Measurements from ENCODE around the gene CDH13.

The CDH13 gene

DNA sequence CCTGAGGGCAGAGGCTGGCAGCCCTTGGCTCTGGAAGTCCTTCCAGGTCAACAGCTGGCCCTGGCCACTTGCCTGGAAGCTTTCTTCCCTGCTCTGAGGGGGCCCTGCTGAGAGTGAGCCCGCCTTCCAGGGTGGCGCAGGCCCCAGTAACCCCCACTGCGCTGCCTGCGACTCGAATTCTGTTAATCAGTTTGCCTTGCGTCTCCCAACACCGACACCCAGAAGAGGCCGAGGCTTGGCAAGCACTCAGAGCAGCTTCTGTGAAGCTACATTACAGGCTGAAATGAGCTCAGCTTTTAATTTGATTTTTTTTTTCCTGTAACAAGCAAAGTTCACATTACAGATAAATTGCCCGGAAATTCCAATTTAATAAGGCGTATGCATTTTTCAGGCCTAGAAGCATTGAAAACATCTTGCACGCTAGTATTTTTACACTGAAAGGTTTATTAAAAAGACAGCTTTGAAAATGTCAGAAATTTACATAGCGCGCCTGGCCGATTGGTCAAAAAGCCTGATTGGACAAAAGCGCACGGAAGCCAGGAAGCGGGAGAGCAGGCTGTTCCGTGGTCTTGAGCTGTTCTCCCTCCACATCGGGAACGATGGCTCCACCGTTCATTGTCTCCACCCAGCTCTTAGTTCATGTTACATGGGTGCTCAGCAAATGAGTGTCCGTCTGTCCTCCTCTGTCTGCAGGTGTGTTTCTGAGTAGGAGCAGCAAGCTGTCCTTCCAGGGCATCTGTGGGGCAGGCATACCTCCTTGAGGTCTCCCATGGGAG lies 1115.5 kb downstream of the CDH13 start:
- ATAC-seq = no peak
- TF ChIP-seq ARNTL (CRISPR knock-in tag; IDR thresholded peaks at IDR 0.05; ENCODE audit: borderline replicate concordance, low read depth) (no peak), TCF4 (CRISPR knock-in tag; IDR thresholded peaks at IDR 0.05; ENCODE audit: borderline replicate concordance) (no peak), OSR1 (CRISPR knock-in tag; IDR thresholded peaks at IDR 0.05) (no peak), ZFP30 (CRISPR knock-in tag; IDR thresholded peaks at IDR 0.05) (no peak), BACH2 (CRISPR knock-in tag; IDR thresholded peaks at IDR 0.05; ENCODE audit: borderline replicate concordance) (no peak), ZNF70 (CRISPR knock-in tag; IDR thresholded peaks at IDR 0.05) (no peak), ZNF8 (CRISPR knock-in tag; IDR thresholded peaks at IDR 0.05) (no peak), PPARA (CRISPR knock-in tag; IDR thresholded peaks at IDR 0.05; ENCODE audit: borderline replicate concordance) (no peak), SNAI2 (CRISPR knock-in tag; IDR thresholded peaks at IDR 0.05) (no peak), ISL1 (CRISPR knock-in tag; IDR thresholded peaks at IDR 0.05) (no peak), CSDC2 (CRISPR knock-in tag; IDR thresholded peaks at IDR 0.05) (no peak), ZNF565 (CRISPR knock-in tag; conservative IDR thresholded peaks at IDR 0.05; ENCODE audit: low read depth) (no peak), TOX (CRISPR knock-in tag; IDR thresholded peaks at IDR 0.05; ENCODE audit: borderline replicate concordance) (no peak), GLIS3 (CRISPR knock-in tag; IDR thresholded peaks at IDR 0.05) (no peak), RARB (CRISPR knock-in tag; IDR thresholded peaks at IDR 0.05) (no peak), ESRRG (CRISPR knock-in tag; IDR thresholded peaks at IDR 0.05) (no peak), ZFP3 (CRISPR knock-in tag; IDR thresholded peaks at IDR 0.05) (no peak)
- TF ChIP-seq, protein P1, sequence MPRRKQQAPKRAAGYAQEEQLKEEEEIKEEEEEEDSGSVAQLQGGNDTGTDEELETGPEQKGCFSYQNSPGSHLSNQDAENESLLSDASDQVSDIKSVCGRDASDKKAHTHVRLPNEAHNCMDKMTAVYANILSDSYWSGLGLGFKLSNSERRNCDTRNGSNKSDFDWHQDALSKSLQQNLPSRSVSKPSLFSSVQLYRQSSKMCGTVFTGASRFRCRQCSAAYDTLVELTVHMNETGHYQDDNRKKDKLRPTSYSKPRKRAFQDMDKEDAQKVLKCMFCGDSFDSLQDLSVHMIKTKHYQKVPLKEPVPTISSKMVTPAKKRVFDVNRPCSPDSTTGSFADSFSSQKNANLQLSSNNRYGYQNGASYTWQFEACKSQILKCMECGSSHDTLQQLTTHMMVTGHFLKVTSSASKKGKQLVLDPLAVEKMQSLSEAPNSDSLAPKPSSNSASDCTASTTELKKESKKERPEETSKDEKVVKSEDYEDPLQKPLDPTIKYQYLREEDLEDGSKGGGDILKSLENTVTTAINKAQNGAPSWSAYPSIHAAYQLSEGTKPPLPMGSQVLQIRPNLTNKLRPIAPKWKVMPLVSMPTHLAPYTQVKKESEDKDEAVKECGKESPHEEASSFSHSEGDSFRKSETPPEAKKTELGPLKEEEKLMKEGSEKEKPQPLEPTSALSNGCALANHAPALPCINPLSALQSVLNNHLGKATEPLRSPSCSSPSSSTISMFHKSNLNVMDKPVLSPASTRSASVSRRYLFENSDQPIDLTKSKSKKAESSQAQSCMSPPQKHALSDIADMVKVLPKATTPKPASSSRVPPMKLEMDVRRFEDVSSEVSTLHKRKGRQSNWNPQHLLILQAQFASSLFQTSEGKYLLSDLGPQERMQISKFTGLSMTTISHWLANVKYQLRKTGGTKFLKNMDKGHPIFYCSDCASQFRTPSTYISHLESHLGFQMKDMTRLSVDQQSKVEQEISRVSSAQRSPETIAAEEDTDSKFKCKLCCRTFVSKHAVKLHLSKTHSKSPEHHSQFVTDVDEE (CRISPR knock-in tag; IDR thresholded peaks at IDR 0.05) = no peak
- TF ChIP-seq, protein P2, sequence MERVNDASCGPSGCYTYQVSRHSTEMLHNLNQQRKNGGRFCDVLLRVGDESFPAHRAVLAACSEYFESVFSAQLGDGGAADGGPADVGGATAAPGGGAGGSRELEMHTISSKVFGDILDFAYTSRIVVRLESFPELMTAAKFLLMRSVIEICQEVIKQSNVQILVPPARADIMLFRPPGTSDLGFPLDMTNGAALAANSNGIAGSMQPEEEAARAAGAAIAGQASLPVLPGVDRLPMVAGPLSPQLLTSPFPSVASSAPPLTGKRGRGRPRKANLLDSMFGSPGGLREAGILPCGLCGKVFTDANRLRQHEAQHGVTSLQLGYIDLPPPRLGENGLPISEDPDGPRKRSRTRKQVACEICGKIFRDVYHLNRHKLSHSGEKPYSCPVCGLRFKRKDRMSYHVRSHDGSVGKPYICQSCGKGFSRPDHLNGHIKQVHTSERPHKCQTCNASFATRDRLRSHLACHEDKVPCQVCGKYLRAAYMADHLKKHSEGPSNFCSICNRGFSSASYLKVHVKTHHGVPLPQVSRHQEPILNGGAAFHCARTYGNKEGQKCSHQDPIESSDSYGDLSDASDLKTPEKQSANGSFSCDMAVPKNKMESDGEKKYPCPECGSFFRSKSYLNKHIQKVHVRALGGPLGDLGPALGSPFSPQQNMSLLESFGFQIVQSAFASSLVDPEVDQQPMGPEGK (CRISPR knock-in tag; IDR thresholded peaks at IDR 0.05; ENCODE audit: borderline replicate concordance) = no peak
- TF ChIP-seq, protein P3, sequence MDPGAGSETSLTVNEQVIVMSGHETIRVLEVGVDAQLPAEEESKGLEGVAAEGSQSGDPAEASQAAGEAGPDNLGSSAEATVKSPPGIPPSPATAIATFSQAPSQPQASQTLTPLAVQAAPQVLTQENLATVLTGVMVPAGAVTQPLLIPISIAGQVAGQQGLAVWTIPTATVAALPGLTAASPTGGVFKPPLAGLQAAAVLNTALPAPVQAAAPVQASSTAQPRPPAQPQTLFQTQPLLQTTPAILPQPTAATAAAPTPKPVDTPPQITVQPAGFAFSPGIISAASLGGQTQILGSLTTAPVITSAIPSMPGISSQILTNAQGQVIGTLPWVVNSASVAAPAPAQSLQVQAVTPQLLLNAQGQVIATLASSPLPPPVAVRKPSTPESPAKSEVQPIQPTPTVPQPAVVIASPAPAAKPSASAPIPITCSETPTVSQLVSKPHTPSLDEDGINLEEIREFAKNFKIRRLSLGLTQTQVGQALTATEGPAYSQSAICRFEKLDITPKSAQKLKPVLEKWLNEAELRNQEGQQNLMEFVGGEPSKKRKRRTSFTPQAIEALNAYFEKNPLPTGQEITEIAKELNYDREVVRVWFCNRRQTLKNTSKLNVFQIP (CRISPR knock-in tag; IDR thresholded peaks at IDR 0.05; ENCODE audit: borderline replicate concordance, low read depth) = no peak

DNA sequence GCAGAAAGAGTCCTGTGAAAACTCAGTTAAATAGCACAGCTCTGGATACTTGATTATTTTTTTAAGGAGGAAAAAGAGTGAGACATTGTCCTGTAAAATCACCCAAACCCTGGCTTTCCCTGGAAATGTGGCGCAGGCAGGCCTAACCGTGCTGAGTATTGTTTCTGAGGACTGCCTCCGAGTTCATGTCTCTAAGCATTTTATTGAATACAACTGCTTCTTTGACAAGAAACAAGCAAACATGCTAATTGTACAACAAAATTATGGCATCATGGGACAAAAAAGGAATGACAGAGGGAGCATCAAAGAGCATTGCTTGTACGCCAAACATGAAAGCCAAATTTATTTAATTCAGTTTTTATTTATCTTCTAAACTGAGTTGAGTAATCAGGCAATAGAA lies 1116.5 kb downstream of the CDH13 start:
- no peak for ATAC-seq
- no peak for TF ChIP-seq GLIS3 (CRISPR knock-in tag; IDR thresholded peaks at IDR 0.05)
- TF ChIP-seq ZNF565 (CRISPR knock-in tag; conservative IDR thresholded peaks at IDR 0.05; ENCODE audit: low read depth) = no peak
- TF ChIP-seq ZNF70 (CRISPR knock-in tag; IDR thresholded peaks at IDR 0.05) = no peak
- TF ChIP-seq ZFP3 (CRISPR knock-in tag; IDR thresholded peaks at IDR 0.05) = no peak
- TF ChIP-seq ISL1 (CRISPR knock-in tag; IDR thresholded peaks at IDR 0.05) = no peak
- no peak for TF ChIP-seq BACH2 (CRISPR knock-in tag; IDR thresholded peaks at IDR 0.05; ENCODE audit: borderline replicate concordance)
- TF ChIP-seq ZNF8 (CRISPR knock-in tag; IDR thresholded peaks at IDR 0.05) = no peak
- TF ChIP-seq, protein P4, sequence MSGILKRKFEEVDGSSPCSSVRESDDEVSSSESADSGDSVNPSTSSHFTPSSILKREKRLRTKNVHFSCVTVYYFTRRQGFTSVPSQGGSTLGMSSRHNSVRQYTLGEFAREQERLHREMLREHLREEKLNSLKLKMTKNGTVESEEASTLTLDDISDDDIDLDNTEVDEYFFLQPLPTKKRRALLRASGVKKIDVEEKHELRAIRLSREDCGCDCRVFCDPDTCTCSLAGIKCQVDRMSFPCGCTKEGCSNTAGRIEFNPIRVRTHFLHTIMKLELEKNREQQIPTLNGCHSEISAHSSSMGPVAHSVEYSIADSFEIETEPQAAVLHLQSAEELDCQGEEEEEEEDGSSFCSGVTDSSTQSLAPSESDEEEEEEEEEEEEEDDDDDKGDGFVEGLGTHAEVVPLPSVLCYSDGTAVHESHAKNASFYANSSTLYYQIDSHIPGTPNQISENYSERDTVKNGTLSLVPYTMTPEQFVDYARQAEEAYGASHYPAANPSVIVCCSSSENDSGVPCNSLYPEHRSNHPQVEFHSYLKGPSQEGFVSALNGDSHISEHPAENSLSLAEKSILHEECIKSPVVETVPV (CRISPR knock-in tag; IDR thresholded peaks at IDR 0.05) = no peak
- no peak for TF ChIP-seq PPARA (CRISPR knock-in tag; IDR thresholded peaks at IDR 0.05; ENCODE audit: borderline replicate concordance)
- TF ChIP-seq, protein P5, sequence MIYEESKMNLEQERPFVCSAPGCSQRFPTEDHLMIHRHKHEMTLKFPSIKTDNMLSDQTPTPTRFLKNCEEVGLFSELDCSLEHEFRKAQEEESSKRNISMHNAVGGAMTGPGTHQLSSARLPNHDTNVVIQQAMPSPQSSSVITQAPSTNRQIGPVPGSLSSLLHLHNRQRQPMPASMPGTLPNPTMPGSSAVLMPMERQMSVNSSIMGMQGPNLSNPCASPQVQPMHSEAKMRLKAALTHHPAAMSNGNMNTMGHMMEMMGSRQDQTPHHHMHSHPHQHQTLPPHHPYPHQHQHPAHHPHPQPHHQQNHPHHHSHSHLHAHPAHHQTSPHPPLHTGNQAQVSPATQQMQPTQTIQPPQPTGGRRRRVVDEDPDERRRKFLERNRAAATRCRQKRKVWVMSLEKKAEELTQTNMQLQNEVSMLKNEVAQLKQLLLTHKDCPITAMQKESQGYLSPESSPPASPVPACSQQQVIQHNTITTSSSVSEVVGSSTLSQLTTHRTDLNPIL (CRISPR knock-in tag; IDR thresholded peaks at IDR 0.05; ENCODE audit: low read depth) = no peak
- no peak for TF ChIP-seq OSR1 (CRISPR knock-in tag; IDR thresholded peaks at IDR 0.05)
- TF ChIP-seq CSDC2 (CRISPR knock-in tag; IDR thresholded peaks at IDR 0.05) = no peak
- no peak for TF ChIP-seq RARB (CRISPR knock-in tag; IDR thresholded peaks at IDR 0.05)
- TF ChIP-seq, protein P1 (CRISPR knock-in tag; IDR thresholded peaks at IDR 0.05) = no peak
- TF ChIP-seq TCF4 (CRISPR knock-in tag; IDR thresholded peaks at IDR 0.05; ENCODE audit: borderline replicate concordance) = no peak
- no peak for TF ChIP-seq ZC3H10 (CRISPR knock-in tag; IDR thresholded peaks at IDR 0.05)
- no peak for TF ChIP-seq ZFP30 (CRISPR knock-in tag; IDR thresholded peaks at IDR 0.05)
- TF ChIP-seq, protein P2 (CRISPR knock-in tag; IDR thresholded peaks at IDR 0.05; ENCODE audit: borderline replicate concordance) = no peak

Data from SK-N-SH treated with all-trans-retinoic acid at 6 μM for 48 hours (cell line).